Activated B cell treated with CpG ODN at 0.5 μM for 24 hours (primary cell): ENCODE data around the gene RNF123. TPM values are rescaled to one million over a fixed set of nuclear protein-coding genes. Genes with fewer than 3 reads are reported as not detected.

Experiments used
- ATAC-seq: fragments of 200-7000 bp; cut with Tn5 transposase; one replicate; pipeline ENCODE4 v1.10.0; 2021; ENCODE audit warnings: low read depth, mild to moderate bottlenecking, moderate library complexity
- CTCF ChIA-PET: fragments of 350-600 bp; sonication (Branson Sonifier 250); formaldehyde crosslinking; loops from one replicate; lab custom pipeline; 2021; ENCODE audit warnings: antibody characterized with exemption; lab: Charles Lee
- POLR2A ChIA-PET: fragments of 350-600 bp; sonication (Branson Sonifier 250); formaldehyde crosslinking; loops from one replicate; lab custom pipeline; 2021; ENCODE audit warnings: antibody characterized with exemption; lab: Charles Lee
- DNase-seq: peaks from one replicate; pipeline ENCODE4 v3.0.0; 2022
- H3K27ac Mint-ChIP-seq: one replicate; pipeline ENCODE4 v1.8.0; 2020; ENCODE audit warnings: mixed read lengths
- H3K27me3 Mint-ChIP-seq: one replicate; pipeline ENCODE4 v1.8.0; 2021; ENCODE audit warnings: mixed read lengths
- H3K36me3 Mint-ChIP-seq: one replicate; pipeline ENCODE4 v1.8.0; 2021; ENCODE audit warnings: low read depth, mixed read lengths
- H3K4me1 Mint-ChIP-seq: one replicate; pipeline ENCODE4 v1.8.0; 2021; ENCODE audit warnings: mixed read lengths
- H3K4me3 Mint-ChIP-seq: one replicate; pipeline ENCODE4 v1.8.0; 2020; ENCODE audit warnings: mild to moderate bottlenecking, mixed read lengths
- H3K9me3 Mint-ChIP-seq: one replicate; pipeline ENCODE4 v1.8.0; 2020; ENCODE audit warnings: mixed read lengths
- CTCF ChIP-seq: fragments of 200-600 bp; IDR thresholded peaks from one replicate; pipeline ENCODE4 v1.8.0; 2022; ENCODE audit warnings: antibody characterized with exemption, mild to moderate bottlenecking
- intact Hi-C: fragments of 100-400 bp; cut with micrococcal nuclease; formaldehyde crosslinking; loops from one replicate; pipeline ENCODE4 v1.15.1; 2024
- total RNA-seq: library from RNA; stranded (reverse); gene quantifications from 2 replicates; pipeline ENCODE4 v1.2.3, GENCODE V29; 2022

RNF123 gene
- total RNA-seq: 35.1 and 51.4 TPM in 2 replicates

GRCh38 chr3:49689046-49689907, at the start of gene RNF123, which contains the start of gene MST1:
Gene RNF123, plus strand, starts transcription at chr3:49689557. Its CDS starts 1,609 bp downstream, at chr3:49691166.
Gene MST1, minus strand, starts transcription at chr3:49689474. Its CDS starts 783 bp downstream, at chr3:49688691.
- CTCF ChIA-PET: no interaction called here
- peaks cover 38% of the 10 kb centered on the region for H3K4me1 Mint-ChIP-seq
- peak within 1 kb of the TSS; percentile 92 for H3K27ac Mint-ChIP-seq
- no peak for TF ChIP-seq CTCF
- peaks cover 14% of the 10 kb centered on the region for H3K36me3 Mint-ChIP-seq
- ATAC-seq (peak; percentile 83), DNase-seq (peak; percentile 95)
- no peaks in the 10 kb centered on the region for H3K9me3 Mint-ChIP-seq
- intact Hi-C loops: loop anchor here (1.0 to 5.0 kb wide), 3 partner anchors 15 to 1132 kb away; partner anchors contain the start of genes APEH and PFKFB4
- POLR2A ChIA-PET: interaction anchor here (1.0 to 1.3 kb wide), 2 partner anchors 13 to 16 kb away, joined by 3 to 4 read pairs; no protein-coding TSS in a partner anchor
- H3K27me3 Mint-ChIP-seq: peaks cover 3% of the 10 kb centered on the region
- peak within 1 kb of the TSS; percentile 97 for H3K4me3 Mint-ChIP-seq

GRCh38 chr3:49641292-49641691, 48.1 kb upstream of the RNF123 start:
- Mint-ChIP-seq H3K27ac (no peak overlapping the region), H3K4me1 (no peaks in the 10 kb centered on the region), H3K27me3 (no peaks in the 10 kb centered on the region), H3K4me3 (no peak overlapping the region), H3K36me3 (no peaks in the 10 kb centered on the region), H3K9me3 (no peaks in the 10 kb centered on the region)
- CTCF ChIA-PET: no interaction called here
- no peak for TF ChIP-seq CTCF
- POLR2A ChIA-PET: no interaction called here
- DNase-seq (no peak), ATAC-seq (no peak)
- intact Hi-C loops: no loop called here

GRCh38 chr3:49641921-49642707, 47.2 kb upstream of the RNF123 start:
- intact Hi-C loops: no loop called here
- no peaks in the 10 kb centered on the region for H3K27me3 Mint-ChIP-seq
- no peaks in the 10 kb centered on the region for H3K4me1 Mint-ChIP-seq
- H3K4me3 Mint-ChIP-seq: no peak overlapping the region
- ATAC-seq (no peak), DNase-seq (no peak)
- TF ChIP-seq CTCF: no peak
- no peaks in the 10 kb centered on the region for H3K9me3 Mint-ChIP-seq
- POLR2A ChIA-PET: no interaction called here
- CTCF ChIA-PET: no interaction called here
- no peaks in the 10 kb centered on the region for H3K36me3 Mint-ChIP-seq
- H3K27ac Mint-ChIP-seq: no peak overlapping the region

- Mint-ChIP-seq H3K36me3 (no peaks in the 10 kb centered on the region), H3K4me3 (no peak overlapping the region), H3K4me1 (no peaks in the 10 kb centered on the region), H3K27ac (no peak overlapping the region), H3K27me3 (no peaks in the 10 kb centered on the region), H3K9me3 (no peaks in the 10 kb centered on the region)
- POLR2A ChIA-PET: no interaction called here
- ATAC-seq: no peak
- intact Hi-C loops: no loop called here
- TF ChIP-seq CTCF: no peak
- CTCF ChIA-PET: no interaction called here
- no peak for DNase-seq
Measured at GRCh38 chr3:49642708-49643145, 46.6 kb upstream of the RNF123 start.

GRCh38 chr3:49644684-49645083, 44.7 kb upstream of the RNF123 start:
- no peak for ATAC-seq
- no peak for TF ChIP-seq CTCF
- Mint-ChIP-seq H3K4me1 (no peaks in the 10 kb centered on the region), H3K27me3 (no peaks in the 10 kb centered on the region), H3K27ac (no peak overlapping the region), H3K9me3 (no peaks in the 10 kb centered on the region), H3K4me3 (no peak overlapping the region), H3K36me3 (no peaks in the 10 kb centered on the region)
- POLR2A ChIA-PET: no interaction called here
- CTCF ChIA-PET: no interaction called here
- DNase-seq: no peak
- intact Hi-C loops: no loop called here
